Measurements from ENCODE around the gene NFKBIL1. TPM values are rescaled to one million over a fixed set of nuclear protein-coding genes. Genes with fewer than 3 reads are reported as not detected.
A peak's percentile ranks its signal among the peaks of the same experiment; 100 is the strongest.

Gene NFKBIL1
- total and polyA plus RNA-seq, 10 of the 15 experiments (the other 5 are each of a cell fraction or from before 2014, with no cell fraction given), result 0.19 to 15.1 (median 7.0) TPM

- H3K4me2 ChIP-seq (ENCODE audit: control insufficient read depth, insufficient read depth), result peak overlapping the region; percentile 24; the same call in 1 of the 2 replicates
- no peak for ATAC-seq
- WGBS (ENCODE audit: insufficient coverage, insufficient replicate concordance, low lambda C conversion rate, missing lambda C conversion rate), result 50% methylated on average over 1 of the region's 1 CpG
Measured at GRCh38 chr6:31569861-31570536, 22.6 kb downstream of the NFKBIL1 start.

More at GRCh38 chr6:31569861-31570536, 22.6 kb downstream of the NFKBIL1 start:
- intact Hi-C loops (cut with micrococcal nuclease; ENCODE audit: unreplicated experiment) (no loop called here), in situ Hi-C loops (cut with MboI) (loop anchor here (25.0 kb wide), 2 partner anchors 1042 to 1392 kb away; partner anchors contain the start of genes BRD2 and HLA-DMA)
- no peak for FAIRE-seq
- H2AFZ ChIP-seq (ENCODE audit: control insufficient read depth, low read depth, low read length), result no peak overlapping the region
- RAD21 ChIA-PET (ENCODE audit: unreplicated experiment), result interaction anchor here (1.2 to 5.5 kb wide), 9 partner anchors 11 to 29 kb away, joined by 5 to 62 read pairs (median 13); partner anchors contain the start of genes LTB and NCR3
- H3K9ac ChIP-seq (ENCODE audit: control insufficient read depth, insufficient read depth, low read length), result no peak overlapping the region
- H3K27ac ChIP-seq (ENCODE audit: control insufficient read depth, insufficient read depth), result peak overlapping the region; percentile 4; the same call in 1 of the 2 replicates
- DNase-seq (ENCODE audit: low read depth, low spot score), result no peak
- POLR2A ChIA-PET, result interaction anchor here (0.9 to 15.1 kb wide), 11 partner anchors 7 to 95 kb away, joined by 3 to 222 read pairs (median 7); partner anchors contain the start of genes ATP6V1G2, GPANK1, LST1 and LTB
- no peak for TF ChIP-seq MTA3 (IDR thresholded peaks at IDR 0.05; ENCODE audit: borderline replicate concordance, low read length)
- no peak for TF ChIP-seq SREBF2 (IDR thresholded peaks at IDR 0.05; ENCODE audit: low read length)
- no peak for TF ChIP-seq REST (IDR thresholded peaks at IDR 0.05; ENCODE audit: low read depth, low read length)
- no peak for TF ChIP-seq NBN (IDR thresholded peaks at IDR 0.05)
- no peak for TF ChIP-seq POLR2A (IDR thresholded peaks at IDR 0.05; ENCODE audit: low read depth, low read length)
- no peak for TF ChIP-seq IKZF1 (conservative IDR thresholded peaks at IDR 0.05)
- SMC1A ChIA-PET (ENCODE audit: uncharacterized antibody, unreplicated experiment), result interaction anchor here (0.7 to 45.5 kb wide), 3 partner anchors 14 to 46 kb away, joined by 3 to 1989 read pairs (median 1989); partner anchors contain the start of genes ATP6V1G2, DDX39B, LST1 and LTA
- peaks cover 70% of the 10 kb centered on the region for H3K4me1 ChIP-seq (ENCODE audit: control insufficient read depth, insufficient read depth, low read length)
- BruUV-seq (replicated peaks), result no TSS peak
- no peaks in the 10 kb centered on the region for H3K36me3 ChIP-seq (ENCODE audit: control insufficient read depth in 2 of 2, insufficient read depth in 2 of 2, low read length in 1 of 2)
- peak overlapping the region; percentile 29; the same call in 1 of the 2 replicates for H3K4me3 ChIP-seq
- H3K9me3 ChIP-seq (replicated peaks; ENCODE audit: control insufficient read depth, insufficient read depth, low read length), result no peaks in the 10 kb centered on the region
- CTCF ChIA-PET, result interaction anchor here (0.7 to 34.8 kb wide), 6 partner anchors 9 to 18 kb away, joined by 4 to 2098 read pairs (median 26); partner anchors contain the start of genes LST1, LTB, NCR3 and TNF
- peaks cover 36% of the 10 kb centered on the region for H3K79me2 ChIP-seq (ENCODE audit: control insufficient read depth, insufficient read depth, low read length)
- H3K27me3 ChIP-seq (replicated peaks in 1 of 2; ENCODE audit: control insufficient read depth in 2 of 2, insufficient read depth in 2 of 2, low read length in 1 of 2), result no peaks in the 10 kb centered on the region
- H4K20me1 ChIP-seq (ENCODE audit: control insufficient read depth, insufficient read depth), result no peaks in the 10 kb centered on the region
